ENCODE data around the gene SLX1A.
A peak's percentile ranks its signal among the peaks of the same experiment; 100 is the strongest.
"Not testable (repeated sequence)": the region's sequence is repeated elsewhere in the genome, so short reads cannot be mapped to it uniquely, and the experiment has no call there.

SLX1A gene

DNA sequence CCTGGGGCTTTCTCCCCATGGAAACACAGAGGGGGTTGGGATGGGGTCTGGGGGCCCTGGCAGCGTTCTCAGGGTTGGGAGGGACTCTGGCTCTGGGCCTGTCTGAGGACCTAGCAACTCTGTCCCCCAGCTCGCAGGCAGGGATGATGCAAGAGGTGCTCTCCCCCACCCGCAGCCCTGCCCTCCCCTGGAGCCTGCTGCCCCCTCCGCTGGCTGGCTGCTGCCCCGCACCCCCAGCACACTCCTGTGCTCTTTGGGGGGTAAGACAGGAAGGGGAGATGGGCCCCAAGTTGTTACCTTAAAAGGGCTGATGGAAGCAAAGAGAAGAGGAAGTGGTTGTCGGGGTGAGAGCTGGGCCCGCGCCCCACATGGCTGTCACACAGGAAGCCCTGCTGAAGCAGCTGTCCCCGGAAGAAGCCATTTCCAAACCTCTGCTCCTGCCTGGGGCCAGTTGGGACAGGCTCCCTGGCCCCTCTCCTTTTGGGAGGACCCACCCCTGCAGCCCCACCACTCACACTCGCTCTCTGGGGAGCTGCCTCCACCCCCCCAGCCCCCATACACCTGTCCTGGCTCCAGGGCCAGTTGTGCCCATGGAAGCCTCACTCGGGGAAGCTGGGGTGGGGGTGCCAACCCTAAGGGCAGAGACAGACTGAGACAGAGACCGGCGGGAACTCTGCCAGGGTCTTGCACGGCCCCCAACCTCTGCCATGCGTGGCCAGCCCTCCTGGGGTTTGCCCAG lies 7.8 kb upstream of the SLX1A start:
- H3K36me3 ChIP-seq (ENCODE audit: control insufficient read depth, insufficient read depth, low read length): no peaks in the 10 kb centered on the region
- no peak overlapping the region for H3K4me3 ChIP-seq (ENCODE audit: low read depth, low read length)
- H3K9ac ChIP-seq (ENCODE audit: low read depth, low read length): no peak overlapping the region
- H3K9me3 ChIP-seq (ENCODE audit: control insufficient read depth, insufficient read depth, low read length): no peaks in the 10 kb centered on the region
- H3K27me3 ChIP-seq (ENCODE audit: control insufficient read depth, insufficient read depth, low read length): peaks cover 6% of the 10 kb centered on the region
- H3K4me1 ChIP-seq (ENCODE audit: control insufficient read depth, insufficient read depth, low read length): no peaks in the 10 kb centered on the region

DNA sequence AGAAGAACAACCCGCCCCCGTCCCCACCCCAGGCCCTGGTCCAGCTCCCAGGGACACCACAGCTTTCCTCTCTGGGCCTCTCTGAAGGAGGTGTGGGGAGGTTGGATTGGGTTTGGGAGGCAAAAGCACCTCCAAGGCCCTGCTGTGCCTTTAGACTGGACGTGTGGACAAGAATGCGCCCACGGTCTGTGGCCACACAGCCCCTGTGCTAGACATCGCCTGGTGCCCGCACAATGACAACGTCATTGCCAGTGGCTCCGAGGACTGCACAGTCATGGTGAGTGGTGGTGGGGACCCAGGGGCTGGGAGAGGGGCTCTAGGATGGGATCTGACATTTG lies 7.3 kb upstream of the SLX1A start:
- no peak overlapping the region for H3K9ac ChIP-seq (ENCODE audit: low read depth, low read length)

DNA sequence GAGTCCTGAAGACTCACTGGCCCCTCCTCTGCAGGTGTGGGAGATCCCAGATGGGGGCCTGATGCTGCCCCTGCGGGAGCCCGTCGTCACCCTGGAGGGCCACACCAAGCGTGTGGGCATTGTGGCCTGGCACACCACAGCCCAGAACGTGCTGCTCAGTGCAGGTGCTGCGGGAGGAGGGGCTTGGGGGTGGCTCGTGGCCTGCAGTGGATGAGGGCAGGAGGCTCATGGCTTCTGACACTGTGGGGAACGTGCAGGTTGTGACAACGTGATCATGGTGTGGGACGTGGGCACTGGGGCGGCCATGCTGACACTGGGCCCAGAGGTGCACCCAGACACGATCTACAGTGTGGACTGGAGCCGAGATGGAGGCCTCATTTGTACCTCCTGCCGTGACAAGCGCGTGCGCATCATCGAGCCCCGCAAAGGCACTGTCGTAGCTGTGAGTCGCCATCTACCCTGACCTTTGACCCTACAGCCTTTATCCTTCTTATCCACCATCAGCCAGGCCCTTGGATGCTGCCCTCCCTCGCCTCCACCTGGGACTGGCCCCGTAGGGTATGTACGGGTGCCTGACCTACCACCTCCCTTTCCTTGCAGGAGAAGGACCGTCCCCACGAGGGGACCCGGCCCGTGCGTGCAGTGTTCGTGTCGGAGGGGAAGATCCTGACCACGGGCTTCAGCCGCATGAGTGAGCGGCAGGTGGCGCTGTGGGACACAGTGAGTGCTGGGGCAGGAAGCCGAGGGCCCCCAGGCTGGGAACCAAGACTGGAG lies 6.7 kb upstream of the SLX1A start:
- Histone ChIP-seq H3K9ac (ENCODE audit: low read depth, low read length) (no peak overlapping the region), H3K4me1 (ENCODE audit: control insufficient read depth, insufficient read depth, low read length) (no peaks in the 10 kb centered on the region), H3K27me3 (ENCODE audit: control insufficient read depth, insufficient read depth, low read length) (peaks cover 4% of the 10 kb centered on the region), H3K4me3 (ENCODE audit: low read depth, low read length) (no peak overlapping the region), H3K9me3 (ENCODE audit: control insufficient read depth, insufficient read depth, low read length) (no peaks in the 10 kb centered on the region), H3K36me3 (ENCODE audit: control insufficient read depth, insufficient read depth, low read length) (no peaks in the 10 kb centered on the region)

More for the DNA sequence above, 7.3 kb upstream of the SLX1A start:
- H3K4me1 ChIP-seq (ENCODE audit: control insufficient read depth, insufficient read depth, low read length): no peaks in the 10 kb centered on the region
- H3K27me3 ChIP-seq (ENCODE audit: control insufficient read depth, insufficient read depth, low read length): peaks cover 6% of the 10 kb centered on the region
- no peaks in the 10 kb centered on the region for H3K36me3 ChIP-seq (ENCODE audit: control insufficient read depth, insufficient read depth, low read length)
- H3K9me3 ChIP-seq (ENCODE audit: control insufficient read depth, insufficient read depth, low read length): no peaks in the 10 kb centered on the region
- no peak overlapping the region for H3K4me3 ChIP-seq (ENCODE audit: low read depth, low read length)

DNA sequence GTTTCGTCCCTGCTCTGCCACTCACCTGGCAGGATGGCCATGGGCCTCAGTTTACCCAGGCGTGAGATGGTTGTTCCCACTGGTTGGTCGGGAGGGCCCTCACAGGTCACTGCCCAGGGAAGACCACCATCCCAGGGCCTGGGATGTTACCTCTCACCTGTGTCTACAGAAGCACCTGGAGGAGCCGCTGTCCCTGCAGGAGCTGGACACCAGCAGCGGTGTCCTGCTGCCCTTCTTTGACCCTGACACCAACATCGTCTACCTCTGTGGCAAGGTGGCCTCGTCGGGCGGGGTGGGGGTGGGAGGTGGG lies 6.2 kb upstream of the SLX1A start:
- no peaks in the 10 kb centered on the region for H3K9me3 ChIP-seq (ENCODE audit: control insufficient read depth, insufficient read depth, low read length)
- no peaks in the 10 kb centered on the region for H3K36me3 ChIP-seq (ENCODE audit: control insufficient read depth, insufficient read depth, low read length)
- H3K27me3 ChIP-seq (ENCODE audit: control insufficient read depth, insufficient read depth, low read length): no peaks in the 10 kb centered on the region
- no peaks in the 10 kb centered on the region for H3K4me1 ChIP-seq (ENCODE audit: control insufficient read depth, insufficient read depth, low read length)
- no peak overlapping the region for H3K9ac ChIP-seq (ENCODE audit: low read depth, low read length)
- no peak overlapping the region for H3K4me3 ChIP-seq (ENCODE audit: low read depth, low read length)

GRCh38 chr16:30187971-30188561 lies 5.6 kb upstream of the SLX1A start:
- H3K4me1 ChIP-seq (ENCODE audit: control insufficient read depth, insufficient read depth, low read length): no peaks in the 10 kb centered on the region
- H3K9ac ChIP-seq (ENCODE audit: low read depth, low read length): no peak overlapping the region
- H3K4me3 ChIP-seq (ENCODE audit: low read depth, low read length): no peak overlapping the region
- no peaks in the 10 kb centered on the region for H3K9me3 ChIP-seq (ENCODE audit: control insufficient read depth, insufficient read depth, low read length)
- no peaks in the 10 kb centered on the region for H3K36me3 ChIP-seq (ENCODE audit: control insufficient read depth, insufficient read depth, low read length)
- no peaks in the 10 kb centered on the region for H3K27me3 ChIP-seq (ENCODE audit: control insufficient read depth, insufficient read depth, low read length)

DNA sequence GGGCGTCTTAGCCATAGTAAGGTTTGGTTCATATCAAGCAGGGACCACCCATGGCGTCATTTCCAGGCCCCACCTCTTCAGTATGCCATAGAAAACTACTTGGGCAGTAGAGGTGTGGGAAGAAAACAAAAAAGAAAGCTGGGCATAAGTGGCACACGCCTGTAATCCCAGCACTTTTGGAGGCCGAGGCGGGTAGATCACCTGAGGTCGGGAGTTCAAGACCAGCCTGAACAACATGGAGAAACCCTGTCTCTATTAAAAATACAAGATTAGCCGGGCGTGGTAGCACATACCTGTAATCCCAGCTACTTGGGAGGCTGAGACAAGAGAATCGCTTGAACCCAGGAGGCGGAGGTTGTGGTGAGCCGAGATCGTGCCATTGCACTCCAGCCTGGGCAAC lies 2.5 kb upstream of the SLX1A start:
- not testable (repeated sequence) for H3K9ac ChIP-seq (ENCODE audit: low read depth, low read length); H3K36me3 ChIP-seq (ENCODE audit: control insufficient read depth, insufficient read depth, low read length); H3K27me3 ChIP-seq (ENCODE audit: control insufficient read depth, insufficient read depth, low read length); H3K4me3 ChIP-seq (ENCODE audit: low read depth, low read length); H3K9me3 ChIP-seq (ENCODE audit: control insufficient read depth, insufficient read depth, low read length); H3K4me1 ChIP-seq (ENCODE audit: control insufficient read depth, insufficient read depth, low read length)

DNA sequence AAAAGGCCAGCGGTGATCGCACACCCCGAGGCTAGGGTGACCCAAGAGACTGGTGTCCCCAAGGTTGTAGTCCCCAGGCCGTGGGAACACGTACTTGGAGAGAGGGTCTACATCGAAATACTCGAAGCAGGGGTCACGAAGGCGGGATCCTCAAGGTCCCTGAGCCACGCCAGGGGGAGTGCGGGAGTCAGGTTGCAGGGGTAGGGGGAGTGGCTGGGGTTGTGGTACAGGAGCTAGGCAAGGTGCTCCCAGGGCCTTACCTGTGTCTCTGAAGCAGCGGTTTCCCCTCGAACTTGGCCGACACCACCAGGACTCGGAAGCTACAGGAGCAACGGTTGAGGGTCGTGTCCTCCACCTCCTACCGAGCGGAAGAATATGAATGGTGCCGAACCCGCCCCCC lies 577 bp upstream of the SLX1A start:
- not testable (repeated sequence) for H3K27me3 ChIP-seq (ENCODE audit: control insufficient read depth, insufficient read depth, low read length); H3K4me1 ChIP-seq (ENCODE audit: control insufficient read depth, insufficient read depth, low read length); H3K9me3 ChIP-seq (ENCODE audit: control insufficient read depth, insufficient read depth, low read length); H3K9ac ChIP-seq (ENCODE audit: low read depth, low read length); H3K4me3 ChIP-seq (ENCODE audit: low read depth, low read length); H3K36me3 ChIP-seq (ENCODE audit: control insufficient read depth, insufficient read depth, low read length)

DNA sequence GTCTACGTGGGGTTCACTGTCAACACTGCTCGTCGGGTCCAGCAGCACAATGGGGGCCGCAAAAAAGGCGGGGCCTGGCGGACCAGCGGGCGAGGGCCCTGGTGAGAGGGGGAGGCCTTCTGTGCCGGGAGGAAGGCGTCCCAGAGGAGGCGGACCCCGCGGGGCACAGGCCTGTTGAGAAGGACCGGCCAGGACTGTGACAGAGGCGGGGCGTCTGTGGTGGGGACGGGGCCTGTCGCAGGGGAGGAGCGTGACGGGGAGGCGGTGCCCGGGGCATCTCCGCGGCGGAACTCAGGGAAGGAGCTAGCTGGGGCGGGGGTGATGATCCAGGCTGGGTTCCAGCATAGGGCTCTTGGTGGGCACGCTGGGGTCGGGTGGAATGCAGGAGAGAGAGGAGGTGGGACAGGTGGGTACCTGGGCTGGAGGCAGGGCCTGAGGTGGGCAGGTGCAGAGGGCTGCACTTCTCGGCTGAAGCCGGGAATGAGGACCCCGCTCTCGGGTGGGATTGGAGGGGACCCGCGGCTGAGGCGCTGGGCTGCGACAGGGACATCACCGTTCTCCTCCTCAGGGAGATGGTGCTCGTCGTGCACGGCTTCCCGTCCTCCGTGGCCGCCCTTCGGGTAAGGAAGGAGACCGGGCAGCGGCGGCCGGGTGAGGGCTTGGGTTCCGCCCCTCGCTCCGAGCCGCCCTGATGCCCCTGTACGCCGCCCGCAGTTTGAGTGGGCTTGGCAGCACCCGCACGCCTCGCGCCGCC lies 674 bp downstream of the SLX1A start:
- H3K9ac ChIP-seq (ENCODE audit: low read depth, low read length); H3K9me3 ChIP-seq (ENCODE audit: control insufficient read depth, insufficient read depth, low read length); H3K27me3 ChIP-seq (ENCODE audit: control insufficient read depth, insufficient read depth, low read length); H3K4me1 ChIP-seq (ENCODE audit: control insufficient read depth, insufficient read depth, low read length); H3K36me3 ChIP-seq (ENCODE audit: control insufficient read depth, insufficient read depth, low read length): not testable (repeated sequence)
- peak overlapping the region; percentile 35 for H3K4me3 ChIP-seq (ENCODE audit: low read depth, low read length)

DNA sequence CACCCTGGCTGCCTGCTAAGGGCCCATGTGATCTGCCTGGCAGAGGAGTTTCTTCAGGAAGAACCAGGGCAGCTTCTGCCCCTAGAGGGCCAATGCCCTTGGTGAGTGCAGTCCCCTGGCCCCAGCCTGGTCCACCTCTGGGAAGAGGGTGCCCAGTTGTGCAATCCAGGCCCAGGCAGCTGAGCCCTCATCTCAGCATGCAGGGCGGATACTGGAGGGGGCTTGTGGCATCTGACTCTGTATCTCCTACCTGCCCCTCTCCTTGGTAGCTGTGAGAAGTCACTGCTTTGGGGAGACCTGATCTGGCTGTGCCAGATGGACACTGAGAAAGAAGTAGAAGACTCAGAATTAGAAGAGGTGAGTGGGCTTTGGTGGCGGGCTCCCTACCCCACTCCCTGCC lies 3.3 kb downstream of the SLX1A start:
- H3K36me3 ChIP-seq (ENCODE audit: control insufficient read depth, insufficient read depth, low read length); H3K4me3 ChIP-seq (ENCODE audit: low read depth, low read length); H3K27me3 ChIP-seq (ENCODE audit: control insufficient read depth, insufficient read depth, low read length); H3K9me3 ChIP-seq (ENCODE audit: control insufficient read depth, insufficient read depth, low read length); H3K4me1 ChIP-seq (ENCODE audit: control insufficient read depth, insufficient read depth, low read length); H3K9ac ChIP-seq (ENCODE audit: low read depth, low read length): not testable (repeated sequence)

- H3K9me3 ChIP-seq (ENCODE audit: control insufficient read depth, insufficient read depth, low read length); H3K27me3 ChIP-seq (ENCODE audit: control insufficient read depth, insufficient read depth, low read length); H3K4me3 ChIP-seq (ENCODE audit: low read depth, low read length); H3K9ac ChIP-seq (ENCODE audit: low read depth, low read length); H3K4me1 ChIP-seq (ENCODE audit: control insufficient read depth, insufficient read depth, low read length); H3K36me3 ChIP-seq (ENCODE audit: control insufficient read depth, insufficient read depth, low read length): not testable (repeated sequence)
Measured at GRCh38 chr16:30199049-30199448, 5.4 kb downstream of the SLX1A start, which contains the start of gene SULT1A3. TSS of gene SULT1A3 (plus strand) at chr16:30199255. CDS start at chr16:30200729, 1,474 bp downstream.

- H3K36me3 ChIP-seq (ENCODE audit: control insufficient read depth, insufficient read depth, low read length); H3K9me3 ChIP-seq (ENCODE audit: control insufficient read depth, insufficient read depth, low read length); H3K4me3 ChIP-seq (ENCODE audit: low read depth, low read length): not testable (repeated sequence)
Measured at GRCh38 chr16:30199608-30200343, 6.1 kb downstream of the SLX1A start.

More at GRCh38 chr16:30199608-30200343, 6.1 kb downstream of the SLX1A start:
- not testable (repeated sequence) for H3K4me1 ChIP-seq (ENCODE audit: control insufficient read depth, insufficient read depth, low read length); H3K27me3 ChIP-seq (ENCODE audit: control insufficient read depth, insufficient read depth, low read length); H3K9ac ChIP-seq (ENCODE audit: low read depth, low read length)
